NAMALWA (cell line): ENCODE measurements around the gene TEAD2.
"Not testable (repeated sequence)": the region's sequence is repeated elsewhere in the genome, so short reads cannot be mapped to it uniquely, and the experiment has no call there.

Experiments
- DNase-seq: peaks from one replicate; pipeline ENCODE4 v3.0.0-alpha.2; 2015; ENCODE audit warnings: low spot score

TEAD2 gene

DNA sequence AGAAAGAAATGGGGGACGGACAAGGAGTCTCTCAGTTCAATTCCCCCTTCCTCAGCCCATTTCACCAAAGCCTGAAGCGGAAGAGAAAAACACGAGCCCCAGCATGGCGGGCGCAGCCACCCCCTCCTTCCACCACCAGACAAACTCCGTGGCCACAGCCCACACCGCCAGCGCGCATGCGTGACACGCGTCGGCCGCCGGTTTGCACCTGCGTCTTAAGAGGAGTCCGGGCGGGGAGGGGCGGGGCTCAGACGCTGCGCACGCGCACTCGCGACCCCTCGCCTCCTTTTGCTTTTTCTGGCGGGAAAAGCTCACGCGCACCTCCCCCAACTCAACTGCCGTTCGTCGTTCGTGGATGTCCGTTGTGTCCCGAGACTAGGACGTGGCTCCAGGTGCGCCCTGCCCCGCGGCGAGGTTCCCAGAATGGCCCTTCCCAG is 25.7 kb upstream of the TEAD2 start, which contains the start of gene KASH5:
KASH5 (plus strand) TSS at position 314 of the 437 bp plus-strand sequence. CDS start 2,635 bp downstream, outside the sequence.
- no peak for DNase-seq

DNA sequence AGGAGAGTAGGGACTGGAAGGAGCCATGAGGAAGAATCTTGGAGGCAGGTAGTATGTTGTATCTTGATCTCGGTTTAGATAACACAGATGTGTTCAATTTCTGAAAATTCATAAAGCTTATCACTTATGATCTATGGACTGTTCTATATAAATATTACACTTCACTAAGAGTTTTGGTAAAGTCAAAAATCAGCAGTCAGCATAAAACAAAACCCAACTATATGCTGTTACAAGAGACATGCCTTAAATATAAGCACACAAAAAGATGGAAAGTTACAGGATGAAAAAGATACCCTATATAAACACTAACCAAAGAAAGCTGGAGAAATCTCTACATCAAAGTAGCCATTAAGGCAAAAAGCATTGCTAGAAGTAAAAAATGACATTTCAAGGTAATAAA is 21.4 kb upstream of the TEAD2 start:
- DNase-seq, result no peak

DNA sequence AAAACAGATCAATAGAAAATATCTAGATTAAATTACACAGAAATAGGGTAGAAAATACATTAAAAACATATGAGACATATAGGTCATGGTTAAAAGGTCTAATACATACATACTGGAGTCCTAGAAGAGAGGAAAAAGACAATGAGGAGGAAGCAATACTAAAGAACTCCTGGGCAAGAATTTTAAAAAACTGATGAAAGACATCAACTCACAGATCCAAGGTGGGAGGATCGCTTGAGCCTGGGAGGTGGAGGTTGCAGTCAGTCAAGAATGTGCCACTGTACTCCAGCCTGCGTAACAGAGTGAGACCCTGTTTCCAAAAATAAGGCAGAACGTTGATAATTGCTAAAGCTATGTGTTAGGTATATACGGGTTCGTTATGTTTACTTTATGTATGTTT is 20.4 kb upstream of the TEAD2 start:
- DNase-seq, result no peak

GRCh38 chr19:49380391-49380790 is 18.2 kb upstream of the TEAD2 start:
- no peak for DNase-seq

DNA sequence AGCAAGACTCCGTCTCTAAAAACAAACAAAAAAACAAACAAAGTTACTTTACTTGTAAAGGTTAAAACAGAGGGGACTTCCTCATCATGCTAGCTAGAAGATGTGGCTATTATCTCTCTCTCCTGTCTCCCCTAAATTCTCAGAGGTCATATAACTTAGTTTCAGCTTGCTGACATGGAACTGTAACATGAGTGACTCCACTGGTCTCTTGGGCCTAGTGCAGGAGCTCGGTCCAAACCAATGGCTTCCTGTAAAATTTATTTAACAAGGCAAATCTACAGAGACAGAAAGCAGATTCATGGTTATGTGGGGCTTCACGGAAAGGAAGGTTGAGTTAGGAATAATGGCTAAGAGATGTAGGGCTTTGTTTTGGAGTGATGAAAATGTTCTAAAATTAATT is 16.3 kb upstream of the TEAD2 start:
- DNase-seq, result no peak

DNA sequence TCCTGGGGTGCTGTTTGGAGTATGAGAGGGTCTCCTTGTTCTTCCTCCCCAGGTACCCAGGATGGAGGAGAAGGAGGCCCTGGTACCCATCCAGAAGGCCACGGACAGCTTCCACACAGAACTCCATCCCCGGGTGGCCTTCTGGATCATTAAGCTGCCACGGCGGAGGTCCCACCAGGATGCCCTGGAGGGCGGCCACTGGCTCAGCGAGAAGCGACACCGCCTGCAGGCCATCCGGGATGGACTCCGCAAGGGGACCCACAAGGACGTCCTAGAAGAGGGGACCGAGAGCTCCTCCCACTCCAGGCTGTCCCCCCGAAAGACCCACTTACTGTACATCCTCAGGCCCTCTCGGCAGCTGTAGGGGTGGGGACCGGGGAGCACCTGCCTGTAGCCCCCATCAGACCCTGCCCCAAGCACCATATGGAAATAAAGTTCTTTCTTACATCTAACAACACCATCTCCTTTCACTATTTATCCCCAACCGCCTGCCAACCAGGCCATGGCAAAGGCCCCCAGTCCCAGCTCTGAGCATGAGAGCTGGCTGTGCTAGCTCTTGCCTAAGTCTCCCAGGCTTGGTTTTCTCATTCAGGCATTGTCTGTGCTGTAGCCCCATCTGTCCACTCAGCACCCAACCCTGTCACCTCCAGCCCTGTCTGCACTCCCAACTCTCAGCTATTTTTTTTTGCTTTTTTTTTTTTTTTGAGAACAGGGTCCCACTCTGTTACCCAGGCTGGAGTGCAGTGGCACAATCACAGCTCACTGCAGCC is 12.6 kb upstream of the TEAD2 start:
- DNase-seq, result no peak

- DNase-seq, result not testable (repeated sequence)
These were observed 11.0 kb upstream of the TEAD2 start for GRCh38 chr19:49373174-49373573.

- no peak for DNase-seq
These were observed 9.0 kb upstream of the TEAD2 start for GRCh38 chr19:49371184-49371583.

DNA sequence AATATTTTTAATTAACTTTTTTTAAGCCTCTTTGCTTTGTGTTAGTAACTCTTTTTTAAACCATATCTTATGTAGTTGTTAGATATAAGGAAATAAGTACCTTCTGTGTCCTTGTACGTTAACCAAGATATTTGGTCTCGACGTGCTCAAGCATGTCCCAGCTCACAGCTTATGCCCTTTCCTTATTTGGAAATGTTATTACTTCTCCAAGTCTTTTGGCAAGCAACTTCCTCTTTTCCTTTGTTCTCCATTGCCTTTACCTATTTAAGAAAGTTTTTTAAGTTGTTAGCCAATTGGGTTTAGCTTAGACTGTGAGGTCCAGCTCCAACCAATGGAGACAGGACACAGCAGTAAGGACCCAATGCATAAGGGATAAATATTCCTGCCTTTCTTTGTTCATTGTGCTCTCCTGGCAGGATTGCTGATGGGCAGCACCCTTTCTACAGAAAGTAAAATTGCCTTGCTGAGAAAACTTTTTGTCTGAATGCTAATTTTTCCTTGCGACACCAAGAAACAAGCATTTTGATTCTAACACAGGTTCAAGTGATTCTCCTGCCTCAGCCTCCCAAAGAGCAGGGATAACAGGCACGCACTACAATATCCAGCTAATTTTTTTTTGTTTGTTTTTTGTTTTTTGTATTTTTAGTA is 6.6 kb upstream of the TEAD2 start:
- DNase-seq, result no peak

- peak; percentile 43 for DNase-seq
These were observed 3.9 kb upstream of the TEAD2 start for GRCh38 chr19:49366110-49366509.

DNA sequence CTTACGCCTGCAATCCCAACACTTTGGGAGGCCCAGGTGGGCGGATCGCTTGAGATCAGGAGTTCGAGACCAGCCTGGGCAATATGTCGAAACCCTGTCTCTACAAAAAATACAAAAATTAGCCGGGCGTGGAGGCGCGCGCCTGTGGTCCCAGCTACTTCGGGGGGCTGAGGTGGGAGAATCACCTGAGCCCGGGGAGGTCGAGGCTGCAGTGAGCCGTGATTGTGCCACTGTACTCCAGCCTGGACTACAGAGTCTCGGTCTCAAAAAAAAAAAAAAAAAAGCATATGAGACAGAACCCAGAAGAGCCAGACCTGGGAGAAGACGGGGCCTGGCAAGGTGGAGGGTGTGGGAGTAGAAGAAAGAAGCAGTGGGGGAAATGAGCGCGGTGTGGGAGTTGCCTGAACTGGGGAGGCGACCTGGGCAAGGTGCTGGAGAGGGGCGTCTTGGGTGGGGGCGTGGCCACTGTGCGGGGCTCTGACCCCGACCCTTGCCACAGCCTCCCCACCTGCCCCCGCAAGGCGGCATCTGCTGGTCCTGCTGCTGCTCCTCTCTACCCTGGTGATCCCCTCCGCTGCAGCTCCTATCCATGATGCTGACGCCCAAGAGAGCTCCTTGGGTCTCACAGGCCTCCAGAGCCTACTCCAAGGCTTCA is 2.0 kb upstream of the TEAD2 start:
- DNase-seq, result no peak

DNA sequence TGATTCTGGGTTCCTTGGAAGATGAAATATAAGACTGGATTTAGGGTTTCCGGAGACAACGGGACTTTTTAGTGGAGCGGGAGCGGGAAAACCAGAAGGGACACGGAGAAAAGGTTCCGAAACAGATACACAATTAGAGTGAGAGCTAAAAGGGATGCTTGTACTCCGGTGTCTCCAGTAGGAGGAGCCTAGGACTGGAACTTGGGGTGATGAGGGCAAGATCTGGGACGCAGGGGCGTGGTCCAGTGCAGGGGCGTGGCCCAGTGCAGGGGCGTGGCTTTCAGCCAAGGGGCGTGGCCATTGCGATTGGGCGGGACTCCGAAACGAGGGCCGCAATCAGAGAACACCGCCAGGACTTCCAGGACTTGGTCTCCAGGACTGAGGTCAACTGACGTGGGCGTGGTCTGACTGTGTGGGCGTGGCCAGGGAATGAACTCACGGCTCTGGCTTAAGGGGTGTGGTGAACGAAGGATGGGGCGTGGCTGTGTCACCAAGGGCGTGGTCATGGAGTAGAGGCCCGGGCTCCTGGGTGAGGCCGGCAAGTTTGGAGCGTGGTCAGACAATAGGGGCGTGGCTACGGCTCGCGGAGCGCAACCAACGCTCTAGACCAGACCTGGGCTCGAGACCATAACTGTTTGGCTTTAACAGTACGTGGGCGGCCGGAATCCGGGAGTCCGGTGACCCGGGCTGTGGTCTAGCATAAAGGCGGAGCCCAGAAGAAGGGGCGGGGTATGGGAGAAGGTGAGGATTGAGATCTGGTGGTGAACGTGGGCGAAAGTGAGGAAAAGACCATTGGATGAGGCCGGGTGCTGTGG is 1.3 kb upstream of the TEAD2 start, which contains the start of gene DKKL1:
DKKL1 (plus strand) TSS at position 610 of the 815 bp plus-strand sequence; CDS start at position 732, 122 bp downstream.
- peak; percentile 98 for DNase-seq

DNA sequence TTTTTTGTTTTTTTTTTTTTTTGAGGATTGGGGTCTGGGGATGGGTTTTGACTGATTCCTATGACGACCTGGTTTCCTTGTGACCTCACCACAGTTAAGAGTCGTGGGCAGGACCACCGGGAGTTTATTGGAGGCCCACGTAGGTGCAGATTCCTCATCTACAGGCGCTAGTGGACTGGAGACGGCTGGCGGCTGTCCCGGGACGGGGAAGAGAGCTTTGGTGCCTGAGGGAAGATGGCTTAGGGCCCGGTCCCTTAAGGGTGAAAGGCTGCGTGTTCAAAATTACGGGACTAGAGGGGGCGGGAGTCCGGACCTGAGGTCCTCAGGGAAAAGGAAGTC is 682 bp upstream of the TEAD2 start:
- no peak for DNase-seq

GRCh38 chr19:49361438-49362047 is 673 bp downstream of the TEAD2 start:
- DNase-seq, result peak; percentile 19

DNA sequence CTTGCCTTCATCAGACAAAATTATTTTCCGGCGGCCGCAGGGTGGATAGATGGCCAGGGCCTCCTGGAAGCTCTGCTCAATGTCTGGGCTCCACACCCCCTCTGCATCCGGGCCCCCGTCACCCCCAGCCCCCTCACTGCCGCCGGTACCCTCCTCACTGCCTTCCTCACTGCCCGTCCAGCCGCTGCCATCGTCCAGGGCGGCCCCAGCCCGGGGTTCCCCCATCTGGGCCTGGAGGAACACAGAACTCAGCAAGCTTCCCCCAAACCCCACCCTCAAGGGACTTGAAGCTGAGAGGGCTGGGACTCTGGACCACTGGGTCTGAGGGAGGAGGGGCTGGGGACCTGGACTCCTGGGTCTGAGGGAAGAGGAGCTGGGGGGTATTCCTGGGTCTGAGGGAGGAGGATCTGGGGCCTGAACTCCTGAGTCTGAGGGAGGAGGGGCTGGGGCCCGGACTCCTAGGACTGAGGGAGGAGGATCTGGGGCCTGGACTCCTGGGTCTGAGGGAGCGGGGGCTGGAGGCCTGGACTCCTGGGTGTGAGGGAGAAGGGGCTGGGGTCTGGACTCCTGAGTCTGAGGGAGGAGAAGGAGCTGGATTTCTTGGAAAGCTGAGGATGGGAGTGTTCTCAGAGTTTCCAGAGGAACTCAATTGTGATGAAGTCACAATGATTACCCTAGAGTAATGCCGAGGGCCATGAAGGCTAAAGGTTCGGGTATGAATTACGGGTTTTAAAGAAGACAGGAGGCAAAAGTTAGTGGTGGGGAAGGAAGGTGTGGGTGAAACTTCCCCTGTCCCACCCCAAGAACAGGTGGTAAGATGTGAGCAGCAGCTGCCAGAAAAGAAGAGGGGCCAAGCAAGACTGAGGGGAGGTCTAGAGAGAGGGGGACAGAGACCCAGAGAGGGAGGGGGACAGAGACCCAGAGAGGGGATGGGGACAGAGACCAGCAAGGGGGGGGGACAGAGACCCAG is 2.1 kb downstream of the TEAD2 start:
- DNase-seq, result peak; percentile 21

DNA sequence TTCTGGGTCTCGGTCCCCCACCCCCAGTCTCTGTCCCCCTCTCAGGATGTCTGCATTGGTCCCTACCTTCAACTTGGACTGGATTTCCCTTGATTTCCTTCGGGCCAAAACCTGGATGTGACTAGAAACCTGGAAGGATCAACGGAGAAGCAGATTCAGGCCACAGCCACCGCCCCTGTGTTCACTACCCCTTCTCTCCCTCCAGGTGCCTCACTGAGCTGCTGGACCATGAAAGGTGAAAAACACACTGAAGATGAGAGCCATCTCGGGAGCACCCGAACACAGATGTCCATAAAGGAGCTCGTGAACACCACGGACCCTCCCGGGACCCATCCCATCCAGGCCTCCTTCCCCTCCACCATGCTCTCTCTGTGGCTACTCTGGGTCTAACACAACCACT is 5.0 kb downstream of the TEAD2 start:
- DNase-seq, result peak; percentile 60

GRCh38 chr19:49356382-49356781 is 5.8 kb downstream of the TEAD2 start:
- DNase-seq, result no peak

DNA sequence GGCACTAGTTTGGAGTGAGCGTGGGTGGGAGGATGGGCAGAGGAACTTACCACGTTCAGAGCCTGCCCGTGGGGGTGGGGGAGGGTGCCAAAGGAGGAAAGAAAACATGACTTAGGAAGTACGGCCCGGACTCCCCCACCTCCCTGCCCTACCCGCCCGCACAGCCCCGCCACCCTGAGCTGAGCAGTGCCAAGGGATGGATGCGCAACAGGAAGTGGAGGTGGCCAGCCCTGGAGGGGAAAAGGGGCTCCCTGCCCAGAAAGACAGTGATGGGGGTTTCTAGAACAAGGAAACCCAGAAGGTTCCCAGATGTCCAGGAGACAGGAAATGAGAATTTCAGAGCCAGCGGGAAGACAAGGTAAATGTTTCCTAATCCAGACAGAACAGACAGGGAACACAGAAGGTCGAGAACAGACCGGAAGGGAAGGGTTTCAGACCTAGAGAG is 6.3 kb downstream of the TEAD2 start:
- no peak for DNase-seq

DNA sequence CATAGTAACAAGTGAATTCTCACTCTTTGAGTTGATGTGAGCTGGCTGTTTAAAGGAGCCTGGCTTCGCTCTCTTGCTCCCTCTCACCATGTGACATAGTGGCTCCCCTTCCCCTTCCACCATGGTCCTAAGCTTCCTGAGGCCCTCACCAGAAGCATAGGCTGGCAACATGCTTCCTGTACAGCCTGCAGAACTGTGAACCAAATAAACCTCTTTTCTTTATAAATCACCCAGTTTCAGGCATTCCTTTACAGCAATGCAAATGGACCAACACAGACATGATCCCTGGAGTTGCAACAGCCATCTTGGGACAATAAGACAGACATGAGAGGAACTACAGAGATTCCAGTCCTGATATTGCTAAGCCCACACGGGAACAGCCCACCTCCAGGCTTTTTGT is 12.6 kb downstream of the TEAD2 start:
- DNase-seq, result no peak
